Motor neuron (in vitro differentiated cells): ENCODE measurements around the gene TRAF7. TPM values are rescaled to one million over a fixed set of nuclear protein-coding genes. Genes with fewer than 3 reads are reported as not detected.
"Not testable (repeated sequence)": the region's sequence is repeated elsewhere in the genome, so short reads cannot be mapped to it uniquely, and the experiment has no call there.

ENCODE experiments used
- ATAC-seq, 8 experiments: fragments of 200-7000 bp; cut with Tn5 transposase; replicated peaks in 6 of 8; 2 replicates each; pipeline ENCODE4 v1.8.0; 2021; ENCODE audit warnings: mild to moderate bottlenecking in 8 of 8, moderate library complexity in 8 of 8
- H3K27ac ChIP-seq, 2 donors: fragments of 250-450 bp; sonication (Bioruptor Pico); 2 replicates each; pipeline ENCODE4 v1.9.0; 2021; ENCODE audit warnings: antibody characterized with exemption in 2 of 2, mild to moderate bottlenecking in 2 of 2, moderate library complexity in 1 of 2
- H3K4me1 ChIP-seq, 2 donors: fragments of 250-450 bp; sonication (Bioruptor Pico); replicated peaks in 1 of 2; 2 replicates each; pipeline ENCODE4 v1.6.1; 2021; ENCODE audit warnings: antibody characterized with exemption in 2 of 2, mild to moderate bottlenecking in 2 of 2, moderate library complexity in 1 of 2
- H3K4me3 ChIP-seq, 5 donors: fragments of 250-450 bp; sonication (Bioruptor Pico); 2 replicates each; pipeline ENCODE4 v1.9.0; 2021; ENCODE audit warnings: antibody characterized with exemption in 5 of 5, mild to moderate bottlenecking in 5 of 5, moderate library complexity in 4 of 5
- WGBS, 10 experiments: fragments of 450-650 bp; shearing (Covaris generic); methylation state at CpG; one replicate each; pipeline ENCODE4 v1.0.0; 2022; 5-methylcytosine and 5-hydroxymethylcytosine counted together
- in situ Hi-C, 9 experiments: fragments of 400-800 bp; cut with MboI; loops; one replicate each; pipeline ENCODE4 v1.15.0; 2021; ENCODE audit warnings: low sequenced_read_pairs in 9 of 9, low pct_unique_long_range_greater_than_20kb in 2 of 9; ENCODE audit not compliant: unreplicated experiment in 9 of 9
- total RNA-seq, 8 experiments: library from RNA; unstranded; fragments of 300-600 nt; gene quantifications; 2 replicates each; pipeline versions ENCODE4 v1.2.3 to v1.2.4, GENCODE V29; 2022

The TRAF7 gene
- total RNA-seq, 8 experiments from 2014 or later, result 20.7 to 82.2 (median 33.3) TPM

DNA sequence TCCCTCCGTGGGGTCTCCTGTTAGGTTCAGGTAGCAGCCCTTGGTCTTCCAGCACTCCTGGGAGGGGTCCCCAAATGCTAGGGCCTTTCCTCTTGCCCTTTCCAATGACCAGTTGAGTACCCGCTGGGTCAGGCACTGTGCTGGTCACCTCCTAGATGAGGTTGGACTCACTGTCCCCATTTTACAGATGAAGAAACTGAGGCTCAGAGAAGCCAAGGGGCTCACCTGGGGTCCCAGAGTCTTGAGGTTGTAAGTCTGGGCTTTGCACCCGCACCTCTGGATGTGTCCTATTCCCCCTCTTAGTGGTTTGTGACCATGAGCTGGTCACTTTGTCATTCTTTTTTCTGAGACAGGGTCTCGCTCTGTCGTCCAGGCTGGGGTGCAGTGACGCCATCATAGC lies 42.2 kb downstream of the TRAF7 start:
- 65 to 100% (median 81%) methylated on average over 1 to 4 of the region's 6 CpGs; no CpG with 5 or more reads in 6 of the 10 experiments for WGBS, 10 experiments
- ATAC-seq, result no peak
- Histone ChIP-seq H3K4me3 (no peak overlapping the region), H3K4me1 (peaks cover 15 to 18% of the 10 kb centered on the region in 2 donors), H3K27ac (no peak overlapping the region)
- in situ Hi-C loops, result no loop called here

DNA sequence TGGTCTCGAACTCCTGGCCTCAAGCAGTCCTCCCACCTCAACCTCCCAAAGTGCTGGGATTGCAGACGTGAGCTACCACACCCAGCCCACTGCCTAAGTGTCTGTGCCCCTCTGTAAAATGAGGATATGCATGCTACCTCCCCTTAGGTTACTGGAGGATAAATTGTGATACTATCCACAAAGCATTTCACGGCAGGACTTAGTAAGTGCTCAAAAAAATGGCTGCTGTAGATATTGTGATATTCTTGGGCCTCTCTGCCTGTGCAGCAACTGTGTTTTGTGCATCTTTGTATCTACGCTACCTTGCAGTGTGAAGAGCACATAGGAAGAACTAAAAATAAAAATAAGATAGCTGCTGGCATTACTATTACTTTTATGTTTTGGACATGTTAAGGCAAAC lies 42.7 kb downstream of the TRAF7 start:
- in situ Hi-C loops, result no loop called here
- Histone ChIP-seq H3K4me3 (no peak overlapping the region), H3K27ac (no peak overlapping the region), H3K4me1 (peaks cover 15 to 18% of the 10 kb centered on the region in 2 donors)
- ATAC-seq, result no peak
- 19 to 100% (median 61%) methylated on average over 1 to 4 of the region's 4 CpGs; no CpG with 5 or more reads in 3 of the 10 experiments for WGBS, 10 experiments

DNA sequence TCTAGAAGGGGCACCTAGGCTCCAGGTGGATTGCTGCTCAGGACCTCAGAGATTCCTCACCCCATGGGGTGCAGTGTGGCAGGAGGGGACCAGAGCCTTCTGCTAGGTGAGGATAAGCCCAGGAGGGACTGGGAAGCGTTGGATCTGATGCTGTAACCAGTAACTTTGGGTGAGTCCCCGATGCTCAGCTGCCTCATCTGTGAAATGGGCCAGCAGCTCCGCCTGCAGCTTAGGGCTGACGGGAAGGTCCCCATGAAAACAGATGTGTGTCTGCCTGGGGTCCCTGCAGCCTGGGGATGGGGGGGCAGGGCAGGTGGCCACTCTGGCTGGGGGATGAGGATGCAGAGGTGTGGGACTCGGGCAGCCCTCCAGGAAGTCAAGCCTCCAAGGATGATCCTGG lies 43.5 kb downstream of the TRAF7 start:
- in situ Hi-C loops, result no loop called here
- ATAC-seq, result no peak

DNA sequence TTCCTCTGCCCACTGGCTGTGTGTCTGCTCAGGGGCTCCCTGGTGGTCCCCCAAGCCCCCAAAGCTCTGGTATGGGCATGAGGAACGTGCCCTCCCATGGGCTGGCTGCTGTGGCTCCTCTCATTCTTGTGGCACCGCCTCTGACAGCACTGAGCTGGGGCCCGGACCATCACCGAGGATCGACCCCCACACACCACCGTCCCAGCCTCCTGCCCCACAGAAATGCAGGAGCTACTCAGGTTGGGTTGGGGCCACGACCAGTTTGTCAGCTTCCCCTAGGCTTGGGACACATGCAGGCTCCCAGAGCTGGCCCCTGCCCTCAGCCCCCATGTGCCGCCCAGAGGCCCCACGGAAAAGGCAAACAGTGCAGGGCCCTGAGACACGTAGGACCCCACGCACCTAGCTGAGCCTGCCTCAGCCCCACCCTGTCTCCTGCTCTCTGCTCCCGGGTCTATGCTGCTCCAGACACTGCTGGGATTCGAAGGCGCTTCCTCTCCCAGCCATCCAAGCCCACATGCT lies 44.1 kb downstream of the TRAF7 start:
- Histone ChIP-seq H3K4me1 (peaks cover 5 to 9% of the 10 kb centered on the region in 2 donors), H3K4me3 (no peak overlapping the region), H3K27ac (no peak overlapping the region)
- in situ Hi-C loops, result no loop called here
- WGBS, 10 experiments, result 38 to 86% methylated on average over 2 to 4 of the region's 14 CpGs; no CpG with 5 or more reads in 8 of the 10 experiments
- ATAC-seq, result no peak

More for the DNA sequence above, 43.5 kb downstream of the TRAF7 start:
- no peak overlapping the region for H3K27ac ChIP-seq
- H3K4me3 ChIP-seq, result no peak overlapping the region
- WGBS, 10 experiments, result 50% methylated on average over 2 of the region's 5 CpGs; no CpG with 5 or more reads in 9 of the 10 experiments
- peaks cover 10 to 13% of the 10 kb centered on the region in 2 donors for H3K4me1 ChIP-seq

DNA sequence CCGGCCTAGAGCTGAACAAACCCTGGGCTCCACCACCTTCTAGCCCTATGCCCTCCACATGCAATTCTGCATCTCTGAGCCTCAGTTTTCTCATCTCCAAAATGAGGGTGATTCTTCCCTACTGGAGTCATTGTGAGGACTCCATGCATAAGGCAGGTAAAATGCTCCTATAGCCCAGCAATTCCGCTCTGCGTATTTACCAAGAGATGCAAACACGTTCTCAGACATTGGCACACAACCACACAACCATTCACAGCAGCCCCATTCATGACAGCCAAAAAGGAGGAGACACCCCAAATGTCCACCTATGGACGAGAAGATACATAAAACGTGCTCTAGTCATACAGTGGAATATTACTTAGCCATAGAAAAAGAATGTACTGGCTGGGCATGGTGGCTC lies 44.7 kb downstream of the TRAF7 start:
- ATAC-seq, result no peak
- no peak overlapping the region for H3K27ac ChIP-seq
- no peak overlapping the region for H3K4me3 ChIP-seq
- H3K4me1 ChIP-seq, result peaks cover 2 to 4% of the 10 kb centered on the region in 2 donors
- in situ Hi-C loops, result no loop called here
- 45 to 100% (median 72%) methylated on average over 2 to 5 of the region's 6 CpGs; no CpG with 5 or more reads in 3 of the 10 experiments for WGBS, 10 experiments

DNA sequence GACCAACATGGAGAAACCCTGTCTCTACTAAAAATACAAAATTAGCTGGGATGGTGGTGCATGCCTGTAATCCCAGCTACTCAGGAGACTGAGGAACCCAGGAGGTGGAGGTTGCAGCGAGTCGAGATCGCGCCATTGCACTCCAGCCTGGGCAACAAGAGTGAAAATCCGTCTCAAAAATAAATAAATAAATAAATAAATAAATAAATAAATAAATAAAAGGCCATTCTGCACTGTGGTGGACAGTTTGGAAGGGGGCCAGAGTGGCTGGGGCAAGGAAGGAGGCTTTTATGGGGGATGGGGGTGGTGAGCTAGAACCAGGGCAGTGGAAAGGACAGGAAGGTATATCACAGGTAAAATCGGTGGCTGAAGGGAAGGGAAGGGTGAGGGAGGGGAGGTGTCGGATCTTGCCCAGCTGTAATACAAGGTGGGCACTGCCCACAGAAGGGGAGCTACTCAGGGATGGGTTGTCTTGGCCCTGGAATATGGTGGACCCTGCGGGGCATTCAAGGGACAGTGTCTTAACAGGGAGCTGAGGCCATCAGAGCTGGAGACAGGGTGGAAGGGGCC lies 47.6 kb downstream of the TRAF7 start:
- H3K4me1 ChIP-seq, ATAC-seq, H3K4me3 ChIP-seq, in situ Hi-C loops, H3K27ac ChIP-seq: not testable (repeated sequence)
- 83 to 100% (median 98%) methylated on average over 1 to 5 of the region's 8 CpGs; no CpG with 5 or more reads in 4 of the 10 experiments for WGBS, 10 experiments

DNA sequence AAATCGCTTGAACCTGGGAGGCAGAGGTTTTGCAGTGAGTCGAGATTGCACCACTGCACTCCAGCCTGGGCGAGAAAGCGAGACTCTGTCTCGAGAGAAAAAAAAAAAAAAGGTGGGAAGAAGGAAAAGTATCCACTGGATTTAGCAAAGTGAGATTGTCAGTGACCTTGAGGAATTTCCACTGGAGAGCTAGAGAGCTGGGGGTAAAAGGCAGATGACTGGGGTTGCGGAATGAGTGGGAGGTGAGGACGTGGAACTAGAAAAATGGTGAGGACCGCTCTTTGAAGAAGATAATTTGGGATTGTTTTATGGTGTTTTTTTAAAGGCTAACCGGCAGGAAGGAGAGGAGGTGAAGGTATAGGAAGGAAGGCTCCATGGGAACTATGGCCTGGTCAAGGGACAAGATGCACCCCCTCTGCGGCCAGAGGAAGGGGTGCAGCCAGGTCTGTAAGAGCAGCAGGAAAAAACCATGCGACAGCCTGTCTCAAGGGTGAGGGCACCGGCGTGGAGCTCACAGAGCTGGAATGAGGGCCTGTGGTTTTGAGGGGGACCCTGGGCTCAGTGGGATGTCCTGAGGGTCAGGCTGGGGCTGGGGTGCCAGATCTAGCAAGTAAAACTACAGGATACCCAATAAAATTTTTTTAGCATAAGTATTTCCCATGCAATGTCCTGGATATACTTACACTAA lies 49.0 kb downstream of the TRAF7 start:
- Histone ChIP-seq H3K27ac (peak overlapping the region in 1 of 2 donors; percentile 99), H3K4me1 (peaks cover 9% of the 10 kb centered on the region in 2 donors), H3K4me3 (peak overlapping the region; percentile 75 to 99 (median 97))
- ATAC-seq, result peak in 4 of 8 experiments; percentile 0 to 3 (median 1)
- 55 to 90% (median 82%) methylated on average over 2 to 13 of the region's 13 CpGs for WGBS, 10 experiments
- in situ Hi-C loops, result no loop called here

DNA sequence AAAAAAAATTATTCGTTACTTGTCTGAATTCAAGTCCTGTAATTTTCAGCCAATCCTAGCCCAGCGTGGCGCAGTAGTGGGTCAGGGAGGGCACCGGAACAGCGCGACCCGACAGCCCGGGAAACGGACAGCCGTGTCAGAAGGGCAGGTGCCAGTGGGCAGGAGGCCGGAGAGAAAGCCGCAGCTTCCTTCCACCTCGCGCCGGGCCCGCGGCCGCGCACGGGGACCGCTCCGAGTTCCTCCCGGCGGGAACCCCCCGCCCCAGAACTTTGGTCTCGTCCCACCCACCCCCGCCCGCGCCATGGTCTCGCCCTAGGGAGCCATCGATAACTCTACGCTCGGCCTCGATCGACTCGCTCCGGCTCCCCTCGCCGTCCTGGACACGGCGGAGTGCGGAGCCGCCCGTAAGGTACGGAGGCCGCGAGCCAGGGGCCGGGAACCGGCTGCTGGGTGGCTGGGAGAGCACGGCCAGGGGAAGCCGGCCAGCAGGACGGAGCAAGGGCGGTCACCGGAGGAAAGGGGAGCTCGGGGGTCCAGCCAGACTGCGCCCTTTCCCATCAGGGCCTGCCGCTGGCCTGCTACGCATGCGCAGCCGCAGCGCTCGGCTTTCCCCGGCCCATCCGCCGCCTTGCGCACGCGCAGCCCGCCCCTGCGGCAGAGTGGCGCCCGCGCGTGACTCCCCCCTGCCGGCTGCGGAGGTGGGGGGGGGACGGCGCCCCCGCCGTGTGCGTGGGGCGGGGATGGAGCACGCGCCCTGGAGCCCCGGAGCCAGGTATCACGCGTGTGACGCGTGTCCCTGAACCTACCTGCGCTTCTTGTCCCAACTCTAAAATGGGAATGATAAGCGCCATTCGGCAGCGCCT lies 49.8 kb downstream of the TRAF7 start, which contains the start of gene MLST8:
MLST8 (plus strand) TSS at position 351 of the 863 bp plus-strand sequence. CDS start 632 bp downstream, outside the sequence.
- ATAC-seq, result peak; percentile 72 to 84 (median 74)
- H3K4me3 ChIP-seq, result peak within 1 kb of the TSS; percentile 75 to 99 (median 97)
- H3K4me1 ChIP-seq, result peaks cover 9% of the 10 kb centered on the region in 2 donors
- WGBS, 10 experiments, result 0 to 17% (median 1%) methylated on average over 1 to 16 of the region's 93 CpGs; no CpG with 5 or more reads in 4 of the 10 experiments
- in situ Hi-C loops, result no loop called here
- H3K27ac ChIP-seq, result peak within 1 kb of the TSS; percentile 99 to 100

DNA sequence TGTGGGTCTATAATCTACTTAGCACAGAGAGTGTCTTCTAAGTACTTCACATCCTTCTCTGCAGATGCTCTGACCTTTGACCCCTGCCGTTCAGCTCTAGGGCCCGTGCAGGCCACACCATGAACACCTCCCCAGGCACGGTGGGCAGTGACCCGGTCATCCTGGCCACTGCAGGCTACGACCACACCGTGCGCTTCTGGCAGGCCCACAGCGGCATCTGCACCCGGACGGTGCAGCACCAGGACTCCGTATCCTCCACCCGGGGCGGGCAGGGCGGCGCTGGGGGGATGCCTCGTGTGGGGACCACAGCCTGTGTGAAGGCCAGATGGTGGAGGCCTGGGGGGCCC lies 50.4 kb downstream of the TRAF7 start:
- ATAC-seq, result peak; percentile 28 to 46 (median 38)
- Histone ChIP-seq H3K4me1 (peaks cover 9% of the 10 kb centered on the region in 2 donors), H3K4me3 (peak overlapping the region; percentile 75 to 99 (median 97)), H3K27ac (peak overlapping the region; percentile 99 to 100)
- WGBS, 10 experiments, result no CpG with 5 or more reads among the region's 16 CpGs
- in situ Hi-C loops, result no loop called here

DNA sequence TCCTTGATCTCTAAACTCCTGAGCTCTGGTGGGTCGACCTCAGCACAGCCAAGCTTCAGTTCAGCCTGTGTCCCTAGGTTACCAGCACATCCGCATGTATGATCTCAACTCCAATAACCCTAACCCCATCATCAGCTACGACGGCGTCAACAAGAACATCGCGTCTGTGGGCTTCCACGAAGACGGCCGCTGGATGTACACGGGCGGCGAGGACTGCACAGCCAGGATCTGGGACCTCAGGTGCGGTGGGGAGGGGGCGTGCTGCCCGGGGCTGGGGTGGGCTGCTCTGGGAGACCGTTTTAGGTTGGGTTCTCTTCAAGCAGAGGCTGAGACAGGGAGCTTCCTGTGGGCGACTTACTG lies 50.8 kb downstream of the TRAF7 start:
- Histone ChIP-seq H3K4me1 (peaks cover 9% of the 10 kb centered on the region in 2 donors), H3K4me3 (peak overlapping the region; percentile 75 to 99 (median 97)), H3K27ac (peak overlapping the region; percentile 99 to 100)
- WGBS, 10 experiments, result 76 to 79% methylated on average over 5 to 7 of the region's 18 CpGs; no CpG with 5 or more reads in 8 of the 10 experiments
- in situ Hi-C loops, result no loop called here
- ATAC-seq, result no peak

DNA sequence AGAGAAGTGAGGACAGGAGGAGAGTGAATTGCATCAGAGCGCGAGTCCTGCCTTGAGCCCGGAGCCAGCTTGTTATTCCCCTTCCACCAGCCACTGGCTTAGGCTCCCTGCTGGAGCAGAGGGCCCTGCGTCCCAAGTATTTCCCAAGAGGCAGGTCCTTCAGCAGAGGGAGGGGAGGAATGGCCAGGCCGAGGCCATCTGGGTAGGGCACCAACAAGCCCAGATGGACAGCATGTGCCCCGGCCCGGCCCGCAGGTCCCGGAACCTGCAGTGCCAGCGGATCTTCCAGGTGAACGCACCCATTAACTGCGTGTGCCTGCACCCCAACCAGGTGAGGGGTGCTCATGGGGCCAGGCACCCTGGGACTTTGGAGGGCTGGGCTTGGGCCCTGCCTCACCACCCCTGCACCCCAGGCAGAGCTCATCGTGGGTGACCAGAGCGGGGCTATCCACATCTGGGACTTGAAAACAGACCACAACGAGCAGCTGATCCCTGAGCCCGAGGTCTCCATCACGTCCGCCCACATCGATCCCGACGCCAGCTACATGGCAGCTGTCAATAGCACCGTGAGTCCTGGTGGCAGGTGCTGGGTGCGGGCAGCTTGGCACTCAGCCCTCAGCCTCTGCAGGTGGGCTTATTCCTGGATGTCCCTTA lies 51.3 kb downstream of the TRAF7 start:
- Histone ChIP-seq H3K4me1 (peaks cover 9% of the 10 kb centered on the region in 2 donors), H3K4me3 (peak overlapping the region in 2 of 5 donors; percentile 75 to 97), H3K27ac (no peak overlapping the region)
- in situ Hi-C loops, result no loop called here
- WGBS, 10 experiments, result 0 to 100% (median 92%) methylated on average over 1 to 5 of the region's 23 CpGs; no CpG with 5 or more reads in 7 of the 10 experiments
- ATAC-seq, result no peak

DNA sequence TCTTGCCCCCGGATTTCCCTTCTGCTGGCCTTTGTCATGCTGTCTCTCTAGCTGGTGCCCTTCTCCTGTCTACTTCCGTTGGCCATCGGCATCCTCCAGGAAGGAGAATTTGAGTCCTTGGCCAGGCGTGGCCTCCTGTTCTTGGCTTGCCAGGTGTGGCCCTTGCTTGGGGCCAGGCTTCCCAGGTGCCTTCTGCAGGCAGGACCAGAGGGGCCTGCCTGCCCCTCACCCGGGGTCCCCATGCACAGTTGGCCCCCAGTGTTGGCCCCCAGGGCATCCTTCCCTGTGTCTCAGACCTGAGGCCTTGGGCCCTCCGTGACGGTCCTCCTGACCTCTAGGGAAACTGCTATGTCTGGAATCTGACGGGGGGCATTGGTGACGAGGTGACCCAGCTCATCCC lies 52.3 kb downstream of the TRAF7 start:
- no peak overlapping the region for H3K4me3 ChIP-seq
- peaks cover 13 to 14% of the 10 kb centered on the region in 2 donors for H3K4me1 ChIP-seq
- ATAC-seq, result no peak
- WGBS, 10 experiments, result 80 to 100% (median 96%) methylated on average over 1 to 4 of the region's 9 CpGs; no CpG with 5 or more reads in 3 of the 10 experiments
- no peak overlapping the region for H3K27ac ChIP-seq
- in situ Hi-C loops, result no loop called here
